ENCODE results near the gene PROP1.
"Not testable (repeated sequence)": the region's sequence is repeated elsewhere in the genome, so short reads cannot be mapped to it uniquely, and the experiment has no call there.

The PROP1 gene

GRCh38 chr5:177995691-177996595, at the start of gene PROP1:
PROP1 (minus strand) TSS chr5:177996242; CDS start chr5:177995933, 309 bp downstream.
- no peak for DNase-seq

GRCh38 chr5:178019379-178020030, 23.5 kb upstream of the PROP1 start:
- not testable (repeated sequence) for DNase-seq

- not testable (repeated sequence) for DNase-seq
These were observed 16.7 kb upstream of the PROP1 start for GRCh38 chr5:178012758-178013157.

- DNase-seq = not testable (repeated sequence)
These were observed 15.9 kb upstream of the PROP1 start for GRCh38 chr5:178011816-178012554.

GRCh38 chr5:178007272-178007671, 11.2 kb upstream of the PROP1 start:
- not testable (repeated sequence) for DNase-seq

- not testable (repeated sequence) for DNase-seq
These were observed 10.6 kb upstream of the PROP1 start for GRCh38 chr5:178006536-178007231.

- DNase-seq = not testable (repeated sequence)
These were observed 10.1 kb upstream of the PROP1 start for GRCh38 chr5:178006181-178006535.

GRCh38 chr5:177997846-177998245, 1.8 kb upstream of the PROP1 start:
- no peak for DNase-seq

GRCh38 chr5:177997319-177997670, 1.3 kb upstream of the PROP1 start:
- DNase-seq = no peak

- no peak for DNase-seq
These were observed 747 bp upstream of the PROP1 start for GRCh38 chr5:177996660-177997318.

- DNase-seq = no peak
These were observed 1.4 kb downstream of the PROP1 start for GRCh38 chr5:177994561-177995190.

GRCh38 chr5:177994063-177994462, 2.0 kb downstream of the PROP1 start:
- no peak for DNase-seq

- no peak for DNase-seq
These were observed 3.6 kb downstream of the PROP1 start for GRCh38 chr5:177992466-177992865.

- DNase-seq = no peak
These were observed 6.9 kb downstream of the PROP1 start for GRCh38 chr5:177988989-177989625.

- DNase-seq = no peak
These were observed 8.7 kb downstream of the PROP1 start for GRCh38 chr5:177987326-177987725.

- no peak for DNase-seq
These were observed 10.5 kb downstream of the PROP1 start for GRCh38 chr5:177985430-177986040.

GRCh38 chr5:177984584-177985206, 11.3 kb downstream of the PROP1 start:
- DNase-seq = no peak

- no peak for DNase-seq
These were observed 12.1 kb downstream of the PROP1 start for GRCh38 chr5:177983763-177984583.

- no peak for DNase-seq
These were observed 13.1 kb downstream of the PROP1 start for GRCh38 chr5:177982956-177983355.

Data from left hindlimb (tissue), 1 donor.